Hypothalamus (tissue), 51 donors: ENCODE measurements around the gene TAF1C.

Experiments
- DNase-seq, 51 donors: peaks; one replicate each; lab custom pipeline; 2025; lab: John Stamatoyannopoulos, UW

TAF1C gene

DNA sequence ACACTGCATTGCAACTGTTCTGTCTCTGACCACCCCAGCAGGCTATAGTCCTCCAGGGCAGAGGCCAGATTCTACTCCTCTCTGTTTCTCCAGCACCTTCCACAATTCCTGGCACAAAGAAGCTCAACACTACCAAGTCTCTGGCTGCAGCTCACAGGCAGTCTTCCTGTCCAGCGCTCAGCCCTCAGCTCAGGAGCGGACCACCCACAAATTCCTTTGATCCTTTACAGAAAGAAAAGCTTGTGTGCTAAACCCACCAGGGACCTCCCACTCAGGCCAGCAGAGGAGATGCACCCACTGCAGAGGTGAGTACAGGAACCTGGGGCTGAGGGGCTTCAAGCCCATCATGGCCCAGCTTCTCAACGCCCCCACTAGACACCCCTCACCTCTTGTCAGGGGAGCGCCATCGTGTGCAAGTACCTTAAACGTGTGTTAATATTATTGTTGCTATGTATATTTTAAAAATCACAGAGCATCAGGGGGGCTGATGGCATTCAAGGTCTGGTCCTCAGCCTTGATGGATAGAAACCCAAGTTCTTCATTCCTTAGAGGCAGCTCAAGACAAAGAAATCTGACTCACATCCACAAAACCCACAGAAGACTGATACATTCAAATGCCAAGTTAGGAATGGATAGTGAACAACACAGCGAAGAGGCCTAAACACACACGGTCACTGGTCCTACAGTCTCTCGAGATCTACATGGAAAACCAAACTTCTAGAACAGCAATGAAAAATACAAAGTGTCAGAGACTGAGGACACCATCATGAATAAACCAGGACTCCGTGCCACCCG is 50.3 kb downstream of the TAF1C start:
- DNase-seq: no peak

DNA sequence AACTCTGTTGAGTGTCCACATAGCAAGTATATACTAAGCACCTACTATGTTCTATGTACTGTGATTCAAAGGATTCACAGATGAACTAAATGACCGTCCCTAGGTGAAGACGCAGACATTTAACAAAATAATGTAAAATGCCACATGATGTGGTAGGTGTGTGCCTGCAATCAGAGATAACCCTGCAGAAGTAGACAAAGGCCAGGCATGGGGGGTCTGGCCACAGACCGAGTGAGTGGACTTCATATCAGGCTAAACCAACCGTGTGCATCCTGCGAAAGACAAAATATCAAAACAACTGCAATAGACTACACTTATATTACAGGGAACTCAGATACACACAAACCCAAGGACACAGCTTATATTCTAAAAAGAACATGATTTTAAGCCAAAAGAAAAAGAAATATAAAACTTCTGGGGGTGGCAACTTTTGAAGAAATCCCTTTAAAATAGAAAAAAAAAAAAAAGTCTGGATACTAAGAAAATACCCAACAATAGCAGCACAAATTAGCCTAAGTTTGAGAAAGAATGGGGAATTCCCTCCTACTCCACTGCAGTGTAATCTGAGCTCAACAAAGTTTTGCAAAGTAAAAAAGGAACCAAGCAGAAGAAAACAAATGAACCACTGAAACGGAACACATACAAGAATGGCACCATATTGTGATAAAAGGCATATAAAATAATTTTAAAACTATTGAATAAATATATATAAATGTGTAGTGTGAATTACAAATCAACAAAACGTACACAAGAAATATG is 54.2 kb downstream of the TAF1C start:
- DNase-seq: no peak

DNA sequence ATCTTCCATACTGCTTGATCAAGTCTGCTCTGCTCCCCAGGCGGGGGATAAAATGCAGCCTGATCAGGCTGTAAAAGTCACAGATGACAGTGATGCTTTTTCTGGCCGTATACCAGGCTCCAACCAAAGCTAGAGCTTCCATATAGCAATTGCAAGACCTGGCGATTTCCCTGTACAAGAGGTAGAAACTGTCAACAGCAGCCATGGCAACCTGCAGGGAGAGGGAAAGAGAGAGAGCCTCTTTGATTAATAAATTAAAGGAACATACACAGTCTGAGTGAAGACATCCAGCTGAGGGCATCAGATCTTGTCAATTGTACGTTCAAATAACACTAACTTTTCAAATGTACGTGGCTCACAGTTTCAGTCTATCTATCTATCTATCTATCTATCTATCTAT is 55.7 kb downstream of the TAF1C start:
- DNase-seq: peak in 1 of 51 donors; percentile 7
